NOMO-1 treated with dmso at 0.1 percent for 144 hours (cell line): ENCODE measurements around the gene PELI3.

Experiments used
- DNase-seq: peaks from one replicate; lab custom pipeline; 2025; ENCODE audit not compliant: unreplicated experiment; lab: John Stamatoyannopoulos, UW

PELI3 gene

DNA sequence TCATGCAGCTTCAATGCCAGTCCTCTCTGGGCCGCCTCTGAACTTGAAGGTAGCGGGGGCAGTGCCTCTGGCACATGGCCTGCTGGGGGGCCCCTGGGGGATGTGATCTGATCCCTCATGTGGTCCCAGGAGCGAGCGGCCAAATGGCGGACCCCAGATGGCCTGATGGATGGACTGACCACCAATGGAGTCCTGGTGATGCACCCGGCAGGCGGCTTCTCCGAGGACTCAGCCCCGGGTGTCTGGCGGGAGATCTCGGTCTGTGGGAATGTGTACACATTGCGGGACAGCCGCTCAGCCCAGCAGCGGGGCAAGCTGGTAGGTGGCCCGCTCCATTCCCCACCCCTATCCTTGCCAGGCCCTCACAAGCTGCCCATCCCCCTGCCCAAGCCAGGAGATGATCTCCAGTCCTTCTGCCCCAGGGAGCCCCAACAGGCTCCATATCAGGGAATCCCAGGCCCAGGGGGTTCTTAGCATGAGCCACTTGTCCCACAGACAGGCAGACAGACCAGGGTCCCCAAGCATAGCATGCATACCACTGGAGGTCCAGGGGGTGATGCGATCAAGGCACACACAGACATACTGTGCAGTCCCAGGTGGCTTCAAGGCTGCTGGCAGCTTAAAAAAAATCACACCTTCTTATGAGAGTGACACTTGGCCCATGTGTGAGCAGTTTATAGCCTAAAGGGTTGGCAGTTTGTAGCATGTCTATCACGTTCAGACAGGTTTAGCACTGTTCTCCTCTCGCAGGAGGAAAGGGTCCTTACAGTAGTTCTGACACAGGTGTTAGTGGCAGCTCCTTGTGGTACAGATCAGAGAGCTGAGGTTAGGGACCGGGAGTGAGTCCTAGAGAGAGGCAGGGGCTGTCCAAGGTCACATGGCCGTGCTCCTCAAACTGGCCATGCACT, 7.2 kb downstream of the PELI3 start:
- no peak for DNase-seq

DNA sequence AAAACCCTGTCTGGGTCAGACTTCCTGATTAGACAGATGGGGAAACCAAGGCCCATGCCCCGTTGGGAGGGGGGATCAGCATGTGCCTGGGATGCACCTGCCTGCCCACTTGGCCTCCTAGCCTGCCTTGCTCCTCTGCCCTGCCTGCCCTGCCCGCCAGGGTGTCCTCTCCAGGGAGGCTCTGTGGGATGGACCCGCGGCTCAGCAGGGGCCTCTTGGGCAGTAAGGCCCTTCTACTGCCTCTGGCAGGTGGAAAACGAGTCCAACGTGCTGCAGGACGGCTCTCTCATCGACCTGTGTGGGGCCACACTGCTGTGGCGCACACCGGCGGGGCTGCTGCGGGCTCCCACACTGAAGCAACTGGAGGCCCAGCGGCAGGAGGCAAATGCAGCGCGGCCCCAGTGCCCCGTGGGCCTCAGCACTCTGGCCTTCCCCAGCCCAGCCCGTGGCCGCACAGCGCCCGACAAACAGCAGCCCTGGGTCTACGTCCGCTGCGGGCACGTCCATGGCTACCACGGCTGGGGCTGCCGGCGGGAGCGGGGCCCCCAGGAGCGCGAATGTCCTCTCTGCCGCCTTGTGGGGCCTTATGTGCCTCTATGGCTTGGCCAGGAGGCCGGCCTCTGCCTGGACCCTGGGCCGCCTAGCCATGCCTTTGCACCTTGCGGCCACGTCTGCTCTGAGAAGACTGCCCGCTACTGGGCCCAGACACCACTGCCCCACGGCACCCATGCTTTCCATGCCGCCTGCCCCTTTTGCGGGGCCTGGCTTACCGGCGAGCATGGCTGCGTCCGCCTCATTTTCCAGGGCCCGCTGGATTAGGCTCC, 8.9 kb downstream of the PELI3 start:
- DNase-seq: no peak

DNA sequence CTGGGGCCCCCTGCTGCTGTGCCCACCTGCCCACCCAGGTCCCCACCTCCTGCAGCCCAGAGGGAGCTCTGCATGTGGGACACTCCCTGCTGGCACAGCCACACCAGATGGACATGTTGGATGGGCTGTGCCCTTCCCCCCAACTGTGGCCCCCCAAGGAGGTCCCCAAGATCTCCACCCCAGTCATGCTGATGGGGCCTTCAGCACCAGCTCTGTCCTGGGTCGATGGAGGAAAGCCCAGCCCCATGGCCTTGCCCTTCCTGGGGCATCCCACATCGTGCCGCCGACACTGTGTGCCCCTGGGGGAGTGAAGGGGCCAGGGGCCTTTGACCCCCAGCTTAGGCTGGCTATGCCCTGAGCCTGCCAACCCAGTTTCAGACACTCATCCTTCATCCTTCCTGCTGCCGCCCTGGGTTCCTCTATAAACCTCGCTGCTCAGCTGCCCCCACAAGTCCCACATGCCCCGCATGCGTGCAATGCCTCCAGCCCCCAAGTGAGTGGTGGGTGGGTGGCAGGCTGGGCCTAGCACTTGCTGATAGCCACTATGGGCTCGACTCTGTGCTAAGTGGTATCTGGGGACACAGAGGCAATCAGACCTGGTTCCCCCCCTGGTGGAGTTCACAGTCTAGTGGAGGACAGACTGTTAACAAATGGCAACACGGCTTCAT, 9.6 kb downstream of the PELI3 start:
- DNase-seq: no peak

DNA sequence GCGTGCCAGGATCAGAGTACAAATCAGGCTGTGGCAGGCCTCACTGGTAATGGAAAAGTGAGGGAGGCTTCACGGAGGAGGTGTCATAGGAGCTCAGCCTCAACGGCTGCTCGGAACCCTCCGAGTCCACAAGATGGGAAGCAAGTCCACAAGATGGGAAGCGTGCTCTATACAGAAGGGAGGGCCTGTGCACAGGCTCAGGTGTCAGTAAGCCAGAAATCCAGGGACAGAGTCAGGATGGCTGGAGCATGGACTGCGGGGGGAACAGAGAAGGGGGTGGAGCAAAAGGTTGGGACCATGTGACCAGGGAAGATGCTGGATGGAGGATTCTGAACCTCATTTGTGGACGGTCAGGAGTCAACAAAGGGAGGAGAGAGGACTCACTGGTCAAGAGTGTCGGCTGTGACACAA, 10.1 kb downstream of the PELI3 start:
- DNase-seq: no peak

DNA sequence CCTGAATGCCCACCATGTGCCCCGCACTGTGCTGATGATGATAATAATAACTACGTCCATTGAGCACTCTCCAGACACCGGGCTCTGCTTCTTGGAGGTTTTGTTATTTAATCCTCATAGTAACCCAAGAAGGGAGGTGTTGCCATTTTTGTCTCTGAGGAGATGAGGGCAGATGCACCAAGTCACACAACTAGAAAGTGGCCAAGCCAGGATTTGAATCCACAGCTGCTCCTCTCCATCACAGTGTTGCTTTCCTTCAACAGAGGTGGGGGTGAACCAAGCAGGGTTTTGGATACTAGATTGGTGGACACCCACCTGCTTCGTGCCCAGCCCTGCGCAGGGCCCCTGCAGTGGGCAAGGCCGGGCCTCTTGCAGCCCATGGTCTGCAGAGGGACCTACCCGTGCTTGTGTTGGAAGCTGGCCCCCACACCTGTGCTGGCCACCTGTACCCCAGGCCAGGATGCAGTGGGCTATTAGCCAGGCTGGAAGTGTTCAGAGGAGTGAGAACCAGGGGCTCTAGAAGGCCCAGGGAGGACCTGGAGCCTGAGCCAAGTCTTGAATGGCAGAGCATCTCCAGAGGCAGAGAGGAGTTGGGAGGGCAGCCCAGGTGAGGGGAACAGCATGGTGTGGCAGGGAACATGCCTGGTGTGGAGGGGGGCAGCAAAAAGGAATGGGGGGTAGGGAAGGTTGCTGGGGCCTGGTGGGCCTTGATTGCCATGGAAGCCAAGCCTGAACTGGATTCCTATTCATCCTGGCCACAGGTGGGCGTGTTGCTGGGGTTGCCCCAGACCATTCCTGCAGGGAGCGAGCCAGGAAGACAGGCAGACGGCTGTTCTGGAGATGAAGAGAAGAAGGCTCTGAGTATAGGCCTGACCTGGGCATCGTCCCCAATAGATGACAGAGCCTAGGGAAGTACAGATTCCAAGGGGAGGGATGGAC, 10.8 kb downstream of the PELI3 start:
- no peak for DNase-seq

DNA sequence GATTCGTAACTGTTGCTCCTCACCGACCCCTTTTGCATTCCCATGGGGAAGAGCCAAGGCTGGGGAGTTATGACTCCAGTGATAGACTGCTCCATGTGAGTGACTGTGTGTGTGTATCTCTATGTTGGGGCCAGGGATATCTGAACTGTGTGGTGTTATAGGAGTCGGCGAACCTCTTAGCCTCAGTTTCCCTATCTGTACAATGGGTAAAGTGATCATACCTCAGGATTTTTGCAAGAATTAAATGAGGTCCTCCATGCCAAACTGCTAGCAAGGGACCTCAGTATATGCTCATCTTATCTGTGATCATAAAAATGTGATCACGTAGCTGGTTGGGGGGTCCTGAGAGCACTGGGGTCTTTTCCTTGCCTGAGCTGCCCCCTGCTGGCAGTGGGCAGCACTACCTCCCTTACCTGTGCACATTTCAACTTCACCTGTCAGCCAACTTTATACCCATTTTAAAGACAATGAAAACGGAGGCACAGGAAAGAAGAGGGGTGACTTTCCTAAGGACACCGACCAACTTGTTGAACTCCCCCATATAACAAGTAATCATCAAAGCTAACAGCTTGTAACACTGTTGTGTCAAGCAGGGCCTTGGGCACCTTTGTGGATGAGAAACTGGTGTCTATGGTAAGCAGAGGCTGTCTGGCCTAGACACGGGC, 12.2 kb downstream of the PELI3 start:
- DNase-seq: no peak

DNA sequence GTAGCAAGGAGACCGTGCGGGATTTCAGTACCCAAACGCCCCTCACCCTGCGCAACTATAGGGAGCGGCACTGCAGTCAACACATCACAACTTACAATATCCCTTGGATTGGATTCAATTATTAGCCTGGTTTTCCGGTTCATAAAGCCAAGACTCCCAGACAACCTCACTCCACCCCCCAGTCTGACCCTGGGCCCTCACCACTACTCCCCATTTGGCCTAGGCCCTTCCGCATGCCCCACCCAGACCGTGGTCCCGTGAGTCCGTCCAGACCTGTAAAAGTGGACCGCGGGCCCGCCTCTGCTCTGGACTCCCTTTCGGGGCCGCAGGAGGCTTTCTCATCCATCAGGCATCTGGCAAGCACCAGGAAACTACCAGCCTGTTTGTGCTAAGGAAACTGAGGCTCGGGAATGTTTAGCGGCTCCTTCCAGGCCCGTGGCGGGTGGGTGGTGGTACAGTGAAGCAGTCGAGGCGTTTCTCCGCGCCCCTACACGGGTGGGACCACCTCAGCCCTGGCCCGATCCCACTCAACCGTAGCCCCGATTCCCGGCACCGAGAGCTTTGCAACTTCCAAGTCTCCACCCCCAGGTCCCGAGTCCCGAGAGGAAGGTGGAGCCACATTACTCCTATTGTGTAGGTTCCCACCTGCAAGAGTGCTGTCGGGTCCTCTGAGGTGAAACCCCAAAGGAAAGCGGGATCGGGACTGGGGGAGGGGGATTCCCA, 12.8 kb downstream of the PELI3 start:
- no peak for DNase-seq

GRCh38 chr11:66480117-66480938, 13.6 kb downstream of the PELI3 start, which contains the start of gene DPP3:
Gene DPP3, plus strand, starts transcription at chr11:66480434. Its CDS starts 1,767 bp downstream, at chr11:66482201.
- DNase-seq: peak; percentile 95

DNA sequence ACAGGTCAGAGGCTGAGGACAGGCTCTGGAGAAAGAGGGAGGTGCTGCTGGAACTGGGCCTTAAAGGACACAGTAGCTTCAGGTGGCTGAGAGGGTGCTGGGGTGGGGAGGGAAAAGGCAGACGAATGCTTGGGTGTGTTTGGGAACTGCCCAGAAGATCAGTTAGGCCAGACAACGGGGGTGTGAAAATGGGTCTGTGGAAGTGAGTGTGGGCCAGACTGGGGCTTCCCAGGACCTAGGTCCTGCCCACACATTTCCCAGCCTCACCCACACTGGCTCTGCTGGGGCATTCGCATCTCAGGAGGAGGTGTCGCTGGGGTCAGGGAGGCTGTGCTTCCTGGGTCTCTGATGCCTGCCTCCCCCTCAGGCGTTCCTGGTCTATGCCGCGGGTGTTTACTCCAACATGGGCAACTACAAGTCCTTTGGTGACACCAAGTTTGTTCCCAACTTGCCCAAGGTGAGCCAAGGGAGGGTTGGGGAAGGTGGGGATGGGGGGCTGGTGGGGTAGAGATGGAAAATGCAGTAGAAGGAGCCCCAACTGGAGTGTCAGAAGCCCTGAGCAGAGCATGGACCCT, 18.2 kb downstream of the PELI3 start:
- no peak for DNase-seq

GRCh38 chr11:66488957-66489356, 22.3 kb downstream of the PELI3 start:
- DNase-seq: no peak

DNA sequence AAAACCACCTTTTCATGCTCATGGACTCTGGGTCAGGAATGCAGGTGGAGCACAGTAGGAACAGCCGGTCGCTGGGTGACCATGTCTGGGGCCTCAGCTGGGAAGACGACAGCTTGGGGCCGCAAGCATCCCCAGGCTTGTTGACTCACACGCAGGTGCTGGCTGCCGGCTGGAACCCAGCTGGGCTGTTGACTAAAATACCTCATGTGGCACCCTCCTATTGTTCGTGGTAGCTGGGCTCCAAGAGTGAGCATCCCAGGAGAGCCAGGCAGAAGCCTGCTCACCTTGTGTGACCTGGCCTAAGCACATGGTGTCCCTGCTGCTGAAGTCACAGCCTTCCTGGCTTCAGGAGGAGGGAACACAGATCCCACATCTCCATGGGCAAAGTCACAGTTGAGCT, 22.9 kb downstream of the PELI3 start:
- no peak for DNase-seq

GRCh38 chr11:66491315-66491935, 24.7 kb downstream of the PELI3 start:
- no peak for DNase-seq

- no peak for DNase-seq
Measured at GRCh38 chr11:66492161-66492865, 25.6 kb downstream of the PELI3 start.

GRCh38 chr11:66493130-66493529, 26.4 kb downstream of the PELI3 start:
- no peak for DNase-seq

DNA sequence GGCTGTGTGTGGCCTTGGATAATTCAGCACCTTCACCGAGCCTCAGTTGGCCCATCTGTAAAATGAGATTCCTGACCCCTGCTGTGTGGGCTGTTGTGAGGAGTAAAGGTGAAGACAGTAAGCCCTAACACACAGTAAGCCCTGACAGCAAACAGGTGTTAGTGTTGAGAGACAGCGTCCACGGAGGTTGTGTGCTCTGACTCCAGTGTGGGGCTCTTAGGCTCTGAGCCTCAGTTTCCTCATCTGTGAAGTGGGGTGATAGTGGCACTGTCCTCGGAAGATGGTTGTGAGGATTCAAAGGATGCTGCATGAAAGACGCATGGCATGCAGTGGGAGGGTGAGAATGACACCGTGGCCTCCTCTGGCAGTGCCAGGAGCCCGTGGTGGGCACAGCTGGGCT, 27.8 kb downstream of the PELI3 start:
- DNase-seq: no peak

DNA sequence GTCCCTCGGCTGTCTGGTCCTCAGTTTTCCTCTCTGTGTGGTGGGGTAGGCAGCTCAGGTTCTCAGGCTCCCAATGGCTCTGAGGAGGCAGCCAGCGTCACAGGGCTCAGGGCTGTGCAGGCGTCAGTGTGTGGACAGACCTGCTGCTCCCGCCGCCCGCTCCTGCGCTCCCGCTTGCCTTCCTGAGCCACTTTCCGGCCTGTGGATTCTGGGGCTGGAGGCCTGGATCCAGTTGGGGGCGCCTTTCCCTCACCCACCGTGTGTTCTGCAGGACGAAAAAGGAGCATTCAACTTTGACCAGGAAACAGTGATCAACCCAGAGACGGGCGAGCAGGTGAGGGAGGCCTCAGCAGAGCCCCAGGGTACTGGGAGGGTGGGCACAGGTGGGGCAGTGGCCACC, 28.2 kb downstream of the PELI3 start:
- no peak for DNase-seq

DNA sequence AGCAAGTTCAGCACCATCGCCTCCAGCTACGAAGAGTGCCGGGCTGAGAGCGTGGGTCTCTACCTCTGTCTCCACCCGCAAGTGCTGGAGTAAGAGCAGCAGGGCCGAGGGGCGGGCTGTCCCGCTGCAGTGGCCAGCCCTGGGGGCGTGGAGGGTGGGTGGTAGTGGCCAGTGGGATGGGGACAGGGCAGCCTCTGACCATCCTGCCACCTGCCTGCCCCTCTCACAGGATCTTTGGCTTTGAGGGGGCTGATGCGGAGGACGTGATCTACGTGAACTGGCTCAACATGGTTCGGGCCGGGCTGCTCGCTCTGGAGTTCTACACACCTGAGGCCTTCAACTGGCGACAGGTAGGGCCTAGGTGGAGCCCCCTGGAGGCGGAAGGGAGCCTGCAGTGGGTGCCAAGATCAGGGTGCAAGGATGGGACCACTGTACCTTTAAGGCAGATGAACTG, 28.7 kb downstream of the PELI3 start:
- no peak for DNase-seq
